ENCODE data around the gene KRTAP10-8. TPM values are rescaled to one million over a fixed set of nuclear protein-coding genes. Genes with fewer than 3 reads are reported as not detected.

The KRTAP10-8 gene
- total RNA-seq, 1 experiment from 2014 or later = not detected

- Histone ChIP-seq H2AFZ (no peak overlapping the region), H4K20me1 (ENCODE audit: insufficient read depth) (no peaks in the 10 kb centered on the region), H3K79me2 (ENCODE audit: low read depth) (no peaks in the 10 kb centered on the region), H3K9me3 (ENCODE audit: insufficient read depth, low read depth) (no peaks in the 10 kb centered on the region), H3K36me3 (ENCODE audit: low read depth) (no peaks in the 10 kb centered on the region), H3K27me3 (ENCODE audit: insufficient read depth, low read depth) (peaks cover 40% of the 10 kb centered on the region), H3K4me2 (no peak overlapping the region), H3K9me2 (ENCODE audit: insufficient read depth) (no peaks in the 10 kb centered on the region), H3F3A (ENCODE audit: insufficient read depth, low read depth) (no peaks in the 10 kb centered on the region), H3K4me1 (replicated peaks; ENCODE audit: insufficient read depth) (no peaks in the 10 kb centered on the region), H3K4me3 (no peak overlapping the region), H3K27ac (no peak overlapping the region)
- CTCF ChIA-PET = no interaction called here
- BruUV-seq (replicated peaks) = no TSS peak
- intact Hi-C loops (cut with micrococcal nuclease; ENCODE audit: unreplicated experiment) = no loop called here
- POLR2A ChIA-PET (ENCODE audit: unreplicated experiment) = no interaction called here
- no peak for TF ChIP-seq EZH2 (IDR thresholded peaks at IDR 0.05; ENCODE audit: low read depth)
- no peak for TF ChIP-seq CTCF (conservative IDR thresholded peaks at IDR 0.05)
- no peak for DNase-seq
Measured at GRCh38 chr21:44639331-44639655, 27.4 kb downstream of the KRTAP10-8 start.

GRCh38 chr21:44640761-44641160 is 28.9 kb downstream of the KRTAP10-8 start:
- no peak for DNase-seq
- ChIA-PET POLR2A (ENCODE audit: unreplicated experiment) (no interaction called here), CTCF (no interaction called here)
- BruUV-seq (replicated peaks) = no TSS peak
- Histone ChIP-seq H3K27me3 (ENCODE audit: insufficient read depth, low read depth) (peaks cover 33% of the 10 kb centered on the region), H3K9me3 (ENCODE audit: insufficient read depth, low read depth) (no peaks in the 10 kb centered on the region), H3K36me3 (ENCODE audit: low read depth) (no peaks in the 10 kb centered on the region), H3K4me2 (no peak overlapping the region), H3K4me1 (replicated peaks; ENCODE audit: insufficient read depth) (no peaks in the 10 kb centered on the region), H2AFZ (no peak overlapping the region), H3K4me3 (no peak overlapping the region), H3K9me2 (ENCODE audit: insufficient read depth) (no peaks in the 10 kb centered on the region), H3K27ac (no peak overlapping the region), H3F3A (ENCODE audit: insufficient read depth, low read depth) (no peaks in the 10 kb centered on the region), H3K79me2 (ENCODE audit: low read depth) (no peaks in the 10 kb centered on the region), H4K20me1 (ENCODE audit: insufficient read depth) (no peaks in the 10 kb centered on the region)
- intact Hi-C loops (cut with micrococcal nuclease; ENCODE audit: unreplicated experiment) = no loop called here
- TF ChIP-seq EZH2 (IDR thresholded peaks at IDR 0.05; ENCODE audit: low read depth) = no peak
- no peak for TF ChIP-seq CTCF (conservative IDR thresholded peaks at IDR 0.05)

DNA sequence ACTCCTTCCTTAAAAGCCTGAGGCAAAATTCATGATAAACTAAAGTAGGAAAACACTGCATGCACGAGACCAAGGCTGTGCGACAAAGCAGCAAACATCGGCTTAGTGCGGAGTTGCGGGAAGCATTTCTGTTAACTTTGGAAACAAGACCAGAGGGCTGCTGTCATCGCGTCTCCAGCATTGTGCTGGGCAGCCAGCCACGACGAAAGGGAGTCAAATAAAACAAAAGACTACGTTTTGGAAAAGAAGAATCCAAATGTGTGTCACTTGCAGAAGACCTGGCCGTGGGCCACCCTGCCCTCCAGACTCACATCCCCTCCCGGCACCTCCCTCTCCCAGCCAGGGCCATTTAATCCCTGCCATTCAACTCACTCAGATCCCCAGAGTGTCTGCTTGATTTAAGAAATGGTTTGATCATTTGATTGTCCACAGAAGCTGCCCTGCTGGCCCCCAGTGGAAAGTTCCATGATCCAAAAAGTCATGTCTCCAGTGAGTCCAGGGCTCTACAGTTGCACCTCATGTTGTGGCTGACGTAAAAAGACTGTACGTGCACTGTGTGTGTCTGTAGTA is 31.9 kb downstream of the KRTAP10-8 start:
- no TSS peak for BruUV-seq (replicated peaks)
- intact Hi-C loops (cut with micrococcal nuclease; ENCODE audit: unreplicated experiment) = no loop called here
- no peaks in the 10 kb centered on the region for H3K36me3 ChIP-seq (ENCODE audit: low read depth)

More for the DNA sequence above, 31.9 kb downstream of the KRTAP10-8 start:
- ChIA-PET POLR2A (ENCODE audit: unreplicated experiment) (no interaction called here), CTCF (no interaction called here)
- no peaks in the 10 kb centered on the region for H4K20me1 ChIP-seq (ENCODE audit: insufficient read depth)
- no peaks in the 10 kb centered on the region for H3K9me2 ChIP-seq (ENCODE audit: insufficient read depth)
- H3F3A ChIP-seq (ENCODE audit: insufficient read depth, low read depth) = no peaks in the 10 kb centered on the region
- no peaks in the 10 kb centered on the region for H3K4me1 ChIP-seq (replicated peaks; ENCODE audit: insufficient read depth)
- DNase-seq = no peak
- no peak overlapping the region for H3K27ac ChIP-seq
- H3K4me3 ChIP-seq = no peak overlapping the region
- no peak overlapping the region for H2AFZ ChIP-seq
- H3K4me2 ChIP-seq = no peak overlapping the region
- H3K79me2 ChIP-seq (ENCODE audit: low read depth) = no peaks in the 10 kb centered on the region
- H3K9me3 ChIP-seq (ENCODE audit: insufficient read depth, low read depth) = no peaks in the 10 kb centered on the region
- peaks cover 45% of the 10 kb centered on the region for H3K27me3 ChIP-seq (ENCODE audit: insufficient read depth, low read depth)
- TF ChIP-seq CTCF (conservative IDR thresholded peaks at IDR 0.05) (no peak), EZH2 (IDR thresholded peaks at IDR 0.05; ENCODE audit: low read depth) (no peak)

All from PC-9 (cell line).